ENCODE data around the gene CXADR. TPM values are rescaled to one million over a fixed set of nuclear protein-coding genes. Genes with fewer than 3 reads are reported as not detected.

CXADR gene
- total RNA-seq, 1 experiment from 2014 or later: 119 TPM

DNA sequence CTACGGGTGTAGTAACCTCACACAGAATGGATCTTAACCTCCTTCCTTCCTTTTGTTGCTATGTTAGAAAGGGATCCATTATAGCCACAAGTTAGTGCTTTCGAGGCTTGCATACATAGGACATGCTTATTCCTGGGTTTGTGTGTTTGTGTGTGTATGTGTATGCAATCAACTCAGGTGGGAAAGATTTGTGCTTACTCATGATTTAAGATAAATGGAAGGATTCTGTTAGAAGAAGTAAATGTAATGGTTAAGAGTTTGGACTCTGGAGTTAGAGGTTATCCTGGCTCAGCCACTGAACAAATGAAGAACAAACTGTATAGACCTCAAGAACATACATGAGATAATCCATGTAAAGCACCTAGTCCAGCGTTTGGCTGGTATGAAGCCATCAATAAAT lies 71.1 kb downstream of the CXADR start:
- Mint-ChIP-seq H3K27me3 (ENCODE audit: low read depth) (no peaks in the 10 kb centered on the region), H3K4me3 (no peak overlapping the region), H3K4me1 (peaks cover 6% of the 10 kb centered on the region), H3K9me3 (no peaks in the 10 kb centered on the region), H3K36me3 (peaks cover 4% of the 10 kb centered on the region), H3K27ac (0 out of 2 replicates have a peak overlapping the region, but pooled peaks have one; percentile 34)
- no peak for ATAC-seq
- DNase-seq (ENCODE audit: low spot score): no peak
- TF ChIP-seq CREM (CRISPR knock-in tag; IDR thresholded peaks at IDR 0.05): no peak
- CTCF ChIA-PET: interaction anchor here (1.6 to 2.3 kb wide), 2 partner anchors 183 to 197 kb away, joined by 3 to 54 read pairs; no protein-coding TSS in a partner anchor
- POLR2A ChIA-PET: no interaction called here

DNA sequence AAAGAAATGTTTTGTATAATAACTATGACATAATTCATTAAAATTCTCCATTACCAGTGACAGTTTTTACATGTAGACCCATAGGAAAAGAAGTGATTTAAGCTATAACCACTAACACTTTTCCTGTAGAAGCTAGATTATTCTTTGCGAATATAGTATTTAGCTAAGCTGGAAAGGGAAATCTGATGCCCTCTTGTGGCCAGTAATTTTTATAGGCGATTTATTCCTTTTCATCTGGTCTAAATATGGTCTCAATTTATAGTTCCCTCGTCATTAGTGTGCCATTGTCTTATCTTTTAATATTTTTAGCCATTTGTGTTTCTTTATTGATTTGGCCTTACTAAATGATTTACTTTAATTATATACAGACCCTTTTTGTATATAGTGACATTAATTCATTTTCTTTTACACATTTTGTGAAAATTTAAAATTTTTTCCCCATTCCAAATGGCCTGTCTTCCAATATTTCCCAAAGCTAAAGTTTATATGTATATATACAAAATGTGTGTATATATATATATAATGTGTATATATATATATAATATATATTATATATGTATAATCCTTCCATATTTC lies 73.1 kb downstream of the CXADR start:
- H3K27me3 Mint-ChIP-seq (ENCODE audit: low read depth): no peaks in the 10 kb centered on the region
- CTCF ChIA-PET: interaction anchor here (0.6 to 2.3 kb wide), 13 partner anchors 9 to 220 kb away, joined by 3 to 54 read pairs (median 4); partner anchors contain the start of gene CXADR

DNA sequence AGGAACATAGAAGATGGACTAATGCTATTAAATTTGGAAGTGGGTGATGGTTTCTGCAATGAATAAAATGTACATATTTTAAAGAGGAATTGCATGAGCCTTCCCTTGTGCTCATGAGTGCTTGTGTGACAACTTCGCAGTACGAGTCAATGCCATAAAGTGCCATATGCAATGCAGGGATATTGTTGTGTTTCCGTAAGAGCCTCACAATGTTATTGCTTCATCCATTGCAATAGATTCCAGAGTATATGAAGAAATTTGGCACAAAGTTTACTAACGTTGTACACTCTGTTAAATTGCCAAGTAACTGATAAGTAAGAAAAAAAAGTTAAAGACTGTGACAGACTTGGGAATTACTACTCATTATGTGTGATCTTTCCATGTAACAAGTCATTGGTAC lies 77.6 kb downstream of the CXADR start:
- H3K27me3 Mint-ChIP-seq (ENCODE audit: low read depth): no peaks in the 10 kb centered on the region
- CTCF ChIA-PET: no interaction called here
- no peak overlapping the region for H3K4me3 Mint-ChIP-seq
- H3K27ac Mint-ChIP-seq: no peak overlapping the region
- POLR2A ChIA-PET: no interaction called here
- DNase-seq (ENCODE audit: low spot score): no peak
- H3K36me3 Mint-ChIP-seq: peaks cover 19% of the 10 kb centered on the region
- no peak for TF ChIP-seq GABPB1 (CRISPR knock-in tag; IDR thresholded peaks at IDR 0.05)
- TF ChIP-seq, protein P1, sequence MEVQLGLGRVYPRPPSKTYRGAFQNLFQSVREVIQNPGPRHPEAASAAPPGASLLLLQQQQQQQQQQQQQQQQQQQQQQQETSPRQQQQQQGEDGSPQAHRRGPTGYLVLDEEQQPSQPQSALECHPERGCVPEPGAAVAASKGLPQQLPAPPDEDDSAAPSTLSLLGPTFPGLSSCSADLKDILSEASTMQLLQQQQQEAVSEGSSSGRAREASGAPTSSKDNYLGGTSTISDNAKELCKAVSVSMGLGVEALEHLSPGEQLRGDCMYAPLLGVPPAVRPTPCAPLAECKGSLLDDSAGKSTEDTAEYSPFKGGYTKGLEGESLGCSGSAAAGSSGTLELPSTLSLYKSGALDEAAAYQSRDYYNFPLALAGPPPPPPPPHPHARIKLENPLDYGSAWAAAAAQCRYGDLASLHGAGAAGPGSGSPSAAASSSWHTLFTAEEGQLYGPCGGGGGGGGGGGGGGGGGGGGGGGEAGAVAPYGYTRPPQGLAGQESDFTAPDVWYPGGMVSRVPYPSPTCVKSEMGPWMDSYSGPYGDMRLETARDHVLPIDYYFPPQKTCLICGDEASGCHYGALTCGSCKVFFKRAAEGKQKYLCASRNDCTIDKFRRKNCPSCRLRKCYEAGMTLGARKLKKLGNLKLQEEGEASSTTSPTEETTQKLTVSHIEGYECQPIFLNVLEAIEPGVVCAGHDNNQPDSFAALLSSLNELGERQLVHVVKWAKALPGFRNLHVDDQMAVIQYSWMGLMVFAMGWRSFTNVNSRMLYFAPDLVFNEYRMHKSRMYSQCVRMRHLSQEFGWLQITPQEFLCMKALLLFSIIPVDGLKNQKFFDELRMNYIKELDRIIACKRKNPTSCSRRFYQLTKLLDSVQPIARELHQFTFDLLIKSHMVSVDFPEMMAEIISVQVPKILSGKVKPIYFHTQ (CRISPR knock-in tag; IDR thresholded peaks at IDR 0.05): no peak
- no peak for TF ChIP-seq NFYB (CRISPR knock-in tag; conservative IDR thresholded peaks at IDR 0.05; ENCODE audit: low read depth)
- TF ChIP-seq, protein P2, sequence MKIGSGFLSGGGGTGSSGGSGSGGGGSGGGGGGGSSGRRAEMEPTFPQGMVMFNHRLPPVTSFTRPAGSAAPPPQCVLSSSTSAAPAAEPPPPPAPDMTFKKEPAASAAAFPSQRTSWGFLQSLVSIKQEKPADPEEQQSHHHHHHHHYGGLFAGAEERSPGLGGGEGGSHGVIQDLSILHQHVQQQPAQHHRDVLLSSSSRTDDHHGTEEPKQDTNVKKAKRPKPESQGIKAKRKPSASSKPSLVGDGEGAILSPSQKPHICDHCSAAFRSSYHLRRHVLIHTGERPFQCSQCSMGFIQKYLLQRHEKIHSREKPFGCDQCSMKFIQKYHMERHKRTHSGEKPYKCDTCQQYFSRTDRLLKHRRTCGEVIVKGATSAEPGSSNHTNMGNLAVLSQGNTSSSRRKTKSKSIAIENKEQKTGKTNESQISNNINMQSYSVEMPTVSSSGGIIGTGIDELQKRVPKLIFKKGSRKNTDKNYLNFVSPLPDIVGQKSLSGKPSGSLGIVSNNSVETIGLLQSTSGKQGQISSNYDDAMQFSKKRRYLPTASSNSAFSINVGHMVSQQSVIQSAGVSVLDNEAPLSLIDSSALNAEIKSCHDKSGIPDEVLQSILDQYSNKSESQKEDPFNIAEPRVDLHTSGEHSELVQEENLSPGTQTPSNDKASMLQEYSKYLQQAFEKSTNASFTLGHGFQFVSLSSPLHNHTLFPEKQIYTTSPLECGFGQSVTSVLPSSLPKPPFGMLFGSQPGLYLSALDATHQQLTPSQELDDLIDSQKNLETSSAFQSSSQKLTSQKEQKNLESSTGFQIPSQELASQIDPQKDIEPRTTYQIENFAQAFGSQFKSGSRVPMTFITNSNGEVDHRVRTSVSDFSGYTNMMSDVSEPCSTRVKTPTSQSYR (CRISPR knock-in tag; IDR thresholded peaks at IDR 0.05): no peak
- TF ChIP-seq ZNF317 (CRISPR knock-in tag; IDR thresholded peaks at IDR 0.05; ENCODE audit: borderline replicate concordance, low read depth): no peak
- TF ChIP-seq JAZF1 (CRISPR knock-in tag; IDR thresholded peaks at IDR 0.05): no peak
- TF ChIP-seq, protein P3, sequence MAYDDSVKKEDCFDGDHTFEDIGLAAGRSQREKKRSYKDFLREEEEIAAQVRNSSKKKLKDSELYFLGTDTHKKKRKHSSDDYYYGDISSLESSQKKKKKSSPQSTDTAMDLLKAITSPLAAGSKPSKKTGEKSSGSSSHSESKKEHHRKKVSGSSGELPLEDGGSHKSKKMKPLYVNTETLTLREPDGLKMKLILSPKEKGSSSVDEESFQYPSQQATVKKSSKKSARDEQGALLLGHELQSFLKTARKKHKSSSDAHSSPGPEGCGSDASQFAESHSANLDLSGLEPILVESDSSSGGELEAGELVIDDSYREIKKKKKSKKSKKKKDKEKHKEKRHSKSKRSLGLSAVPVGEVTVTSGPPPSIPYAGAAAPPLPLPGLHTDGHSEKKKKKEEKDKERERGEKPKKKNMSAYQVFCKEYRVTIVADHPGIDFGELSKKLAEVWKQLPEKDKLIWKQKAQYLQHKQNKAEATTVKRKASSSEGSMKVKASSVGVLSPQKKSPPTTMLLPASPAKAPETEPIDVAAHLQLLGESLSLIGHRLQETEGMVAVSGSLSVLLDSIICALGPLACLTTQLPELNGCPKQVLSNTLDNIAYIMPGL (CRISPR knock-in tag; IDR thresholded peaks at IDR 0.05): no peak
- no peak for TF ChIP-seq ZNF423 (CRISPR knock-in tag; IDR thresholded peaks at IDR 0.05)
- no peak for TF ChIP-seq NFATC4 (CRISPR knock-in tag; IDR thresholded peaks at IDR 0.05)
- TF ChIP-seq, protein P4, sequence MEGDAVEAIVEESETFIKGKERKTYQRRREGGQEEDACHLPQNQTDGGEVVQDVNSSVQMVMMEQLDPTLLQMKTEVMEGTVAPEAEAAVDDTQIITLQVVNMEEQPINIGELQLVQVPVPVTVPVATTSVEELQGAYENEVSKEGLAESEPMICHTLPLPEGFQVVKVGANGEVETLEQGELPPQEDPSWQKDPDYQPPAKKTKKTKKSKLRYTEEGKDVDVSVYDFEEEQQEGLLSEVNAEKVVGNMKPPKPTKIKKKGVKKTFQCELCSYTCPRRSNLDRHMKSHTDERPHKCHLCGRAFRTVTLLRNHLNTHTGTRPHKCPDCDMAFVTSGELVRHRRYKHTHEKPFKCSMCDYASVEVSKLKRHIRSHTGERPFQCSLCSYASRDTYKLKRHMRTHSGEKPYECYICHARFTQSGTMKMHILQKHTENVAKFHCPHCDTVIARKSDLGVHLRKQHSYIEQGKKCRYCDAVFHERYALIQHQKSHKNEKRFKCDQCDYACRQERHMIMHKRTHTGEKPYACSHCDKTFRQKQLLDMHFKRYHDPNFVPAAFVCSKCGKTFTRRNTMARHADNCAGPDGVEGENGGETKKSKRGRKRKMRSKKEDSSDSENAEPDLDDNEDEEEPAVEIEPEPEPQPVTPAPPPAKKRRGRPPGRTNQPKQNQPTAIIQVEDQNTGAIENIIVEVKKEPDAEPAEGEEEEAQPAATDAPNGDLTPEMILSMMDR (IDR thresholded peaks at IDR 0.05): no peak
- TF ChIP-seq CBFB (CRISPR knock-in tag; IDR thresholded peaks at IDR 0.05; ENCODE audit: low read depth): no peak
- TF ChIP-seq TEAD1 (CRISPR knock-in tag; IDR thresholded peaks at IDR 0.05): no peak
- no peak for TF ChIP-seq ZNF121 (CRISPR knock-in tag; IDR thresholded peaks at IDR 0.05)
- no peaks in the 10 kb centered on the region for H3K9me3 Mint-ChIP-seq
- no peak for ATAC-seq
- H3K4me1 Mint-ChIP-seq: no peaks in the 10 kb centered on the region

More for the DNA sequence above, 73.1 kb downstream of the CXADR start:
- Mint-ChIP-seq H3K27ac (no peak overlapping the region), H3K4me1 (peaks cover 6% of the 10 kb centered on the region), H3K9me3 (no peaks in the 10 kb centered on the region), H3K36me3 (peaks cover 3% of the 10 kb centered on the region), H3K4me3 (no peak overlapping the region)
- ATAC-seq (no peak), DNase-seq (ENCODE audit: low spot score) (no peak)
- no peak for TF ChIP-seq ZNF121 (CRISPR knock-in tag; IDR thresholded peaks at IDR 0.05)
- TF ChIP-seq, protein P4 (IDR thresholded peaks at IDR 0.05): peak; percentile 32; the same call in 1 of the 2 replicates
- POLR2A ChIA-PET: no interaction called here

Data from WTC11 (cell line).